Esophagus squamous epithelium (tissue), 5 donors: ENCODE measurements around the gene SEMA7A. TPM values are rescaled to one million over a fixed set of nuclear protein-coding genes. Genes with fewer than 3 reads are reported as not detected.

ENCODE experiments used
- DNase-seq: peaks from one replicate; lab custom pipeline; 2025; lab: John Stamatoyannopoulos, UW
- H3K27ac ChIP-seq, 4 donors: fragments of 200-600 bp; sonication (generic); one replicate each; pipeline ENCODE4 v1.5.1; 2016 to 2019; ENCODE audit warnings: mild to moderate bottlenecking in 1 of 4
- H3K27me3 ChIP-seq, 4 donors: fragments of 200-600 bp; sonication (generic); 1 replicate in 3 of 4; 2 replicates in 1 of 4; pipeline versions ENCODE4 v1.5.1 to v1.6.0; 2017 to 2021; ENCODE audit warnings: antibody characterized with exemption in 1 of 4
- H3K36me3 ChIP-seq, 3 donors: fragments of 200-600 bp; sonication (generic); one replicate each; pipeline ENCODE4 v1.5.1; 2016 to 2019
- H3K4me1 ChIP-seq, 3 donors: fragments of 200-600 bp; sonication (generic); one replicate each; pipeline ENCODE4 v1.5.1; 2017 to 2019
- H3K4me3 ChIP-seq, 4 donors: fragments of 200-600 bp; sonication (generic); 1 replicate in 3 of 4; 2 replicates in 1 of 4; pipeline ENCODE4 v1.5.1; 2016 to 2019; ENCODE audit warnings: mild to moderate bottlenecking in 2 of 4, moderate library complexity in 1 of 4
- H3K9me3 ChIP-seq, 3 donors: fragments of 200-600 bp; sonication (generic); one replicate each; pipeline ENCODE4 v1.5.1; 2016 to 2019
- POLR2A ChIP-seq, 4 donors: fragments of 450-650 bp; IDR thresholded peaks; one replicate each; pipeline ENCODE4 v1.6.1; 2017; ENCODE audit warnings: antibody characterized with exemption in 4 of 4, mild to moderate bottlenecking in 4 of 4, moderate library complexity in 3 of 4
- WGBS, 2 donors: methylation state at CpG; one replicate each; pipeline ENCODE4 v1.1.5; 2018; 5-methylcytosine and 5-hydroxymethylcytosine counted together
- intact Hi-C: fragments of 100-400 bp; cut with DNase I; formaldehyde crosslinking; loops from one replicate; pipeline ENCODE4 v1.15.0; 2022
- total RNA-seq, 4 donors: library from RNA; depleted of rRNA; stranded (reverse); fragments of >200 nt; gene quantifications; one replicate each; pipeline ENCODE4 v1.1.0, GENCODE V29; 2016
- TF ChIP-seq, protein P1 (sequence below), 6 experiments: fragments of 450-650 bp in 4 of 6; fragments of 200-600 bp in 2 of 6; sonication (generic) in 2 of 6; IDR thresholded peaks; one replicate each; pipeline ENCODE4 v1.5.1; 2016 to 2019; ENCODE audit warnings: antibody characterized with exemption in 6 of 6, mild to moderate bottlenecking in 4 of 6, moderate library complexity in 4 of 6
- donor health status: DM: yes; HTN: yes; CAD: no.

Gene SEMA7A
- total RNA-seq, 4 donors from 2014 or later = 1.2 to 7.5 (median 2.9) TPM

DNA sequence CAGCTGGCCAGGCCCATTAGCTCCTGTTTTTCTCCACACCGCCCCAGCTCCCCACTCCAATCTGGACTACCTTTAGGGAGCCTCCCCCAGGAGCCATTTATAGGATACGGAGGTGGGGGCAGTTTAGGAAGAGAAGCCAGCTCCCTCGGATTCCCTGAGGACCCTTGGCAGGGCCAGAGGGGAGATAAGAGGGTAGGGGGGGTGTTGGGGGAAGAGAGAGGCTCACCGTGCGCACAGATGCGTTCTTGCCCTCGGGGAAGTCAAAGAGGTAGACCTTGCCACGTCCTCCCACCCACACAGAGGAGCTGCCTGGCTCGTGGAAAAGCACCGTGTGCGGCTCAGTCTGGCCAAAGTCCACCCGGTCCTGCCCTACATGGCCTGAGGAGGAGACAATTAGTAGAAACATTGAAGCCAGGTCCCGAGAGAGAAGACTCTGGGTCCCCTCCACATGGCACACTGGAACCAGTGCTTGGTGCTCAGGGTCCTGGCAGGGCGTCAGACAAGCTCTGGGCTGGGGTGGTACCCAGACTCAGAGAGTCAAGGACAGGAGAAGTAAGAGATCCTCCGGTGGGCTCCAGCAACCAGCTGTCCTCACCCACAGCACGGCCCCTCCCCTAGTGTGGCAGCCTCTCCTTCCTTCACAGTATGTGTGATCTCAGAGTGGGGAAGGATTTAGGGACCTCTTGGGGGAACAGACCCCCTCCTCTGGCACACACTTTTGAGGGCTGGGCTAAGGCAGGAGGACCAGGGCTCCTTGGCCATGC lies 15.0 kb downstream of the SEMA7A start:
- DNase-seq = no peak
- peaks cover 0 to 12% (median 0%) of the 10 kb centered on the region in 3 donors for H3K4me1 ChIP-seq
- H3K27me3 ChIP-seq = no peaks in the 10 kb centered on the region
- no peak overlapping the region for H3K27ac ChIP-seq
- intact Hi-C loops = no loop called here
- WGBS, 2 donors = 46 to 63% methylated on average over 9 to 15 of the region's 16 CpGs
- H3K9me3 ChIP-seq = no peaks in the 10 kb centered on the region
- TF ChIP-seq, protein P1, sequence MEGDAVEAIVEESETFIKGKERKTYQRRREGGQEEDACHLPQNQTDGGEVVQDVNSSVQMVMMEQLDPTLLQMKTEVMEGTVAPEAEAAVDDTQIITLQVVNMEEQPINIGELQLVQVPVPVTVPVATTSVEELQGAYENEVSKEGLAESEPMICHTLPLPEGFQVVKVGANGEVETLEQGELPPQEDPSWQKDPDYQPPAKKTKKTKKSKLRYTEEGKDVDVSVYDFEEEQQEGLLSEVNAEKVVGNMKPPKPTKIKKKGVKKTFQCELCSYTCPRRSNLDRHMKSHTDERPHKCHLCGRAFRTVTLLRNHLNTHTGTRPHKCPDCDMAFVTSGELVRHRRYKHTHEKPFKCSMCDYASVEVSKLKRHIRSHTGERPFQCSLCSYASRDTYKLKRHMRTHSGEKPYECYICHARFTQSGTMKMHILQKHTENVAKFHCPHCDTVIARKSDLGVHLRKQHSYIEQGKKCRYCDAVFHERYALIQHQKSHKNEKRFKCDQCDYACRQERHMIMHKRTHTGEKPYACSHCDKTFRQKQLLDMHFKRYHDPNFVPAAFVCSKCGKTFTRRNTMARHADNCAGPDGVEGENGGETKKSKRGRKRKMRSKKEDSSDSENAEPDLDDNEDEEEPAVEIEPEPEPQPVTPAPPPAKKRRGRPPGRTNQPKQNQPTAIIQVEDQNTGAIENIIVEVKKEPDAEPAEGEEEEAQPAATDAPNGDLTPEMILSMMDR (IDR thresholded peaks at IDR 0.05) = no peak
- no peak for TF ChIP-seq POLR2A (IDR thresholded peaks at IDR 0.05)
- H3K4me3 ChIP-seq = no peak overlapping the region
- peaks cover 0 to 7% (median 0%) of the 10 kb centered on the region in 3 donors for H3K36me3 ChIP-seq

DNA sequence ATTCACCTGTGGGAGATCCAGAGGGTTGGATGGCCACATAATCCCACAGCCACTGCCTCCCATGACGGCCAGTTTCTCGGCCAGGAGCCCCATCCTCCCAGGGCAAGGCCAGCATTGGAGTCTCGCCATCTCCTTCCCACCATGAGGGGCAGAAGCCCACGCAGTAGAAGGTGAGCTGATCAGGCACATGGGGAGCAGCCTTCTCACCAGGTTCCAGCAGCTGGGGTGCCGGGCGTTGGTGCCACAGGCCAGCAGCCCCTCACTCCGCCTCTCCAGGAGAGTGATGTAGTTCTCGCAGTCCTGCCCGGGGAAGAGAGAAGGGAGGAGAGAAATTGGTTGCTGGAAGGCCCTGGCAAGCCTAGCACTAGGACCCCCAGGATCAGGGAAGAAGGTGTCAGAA lies 16.1 kb downstream of the SEMA7A start:
- DNase-seq = no peak
- no peak overlapping the region for H3K4me3 ChIP-seq
- no peak for TF ChIP-seq POLR2A (IDR thresholded peaks at IDR 0.05)
- TF ChIP-seq, protein P1 (IDR thresholded peaks at IDR 0.05) = no peak

DNA sequence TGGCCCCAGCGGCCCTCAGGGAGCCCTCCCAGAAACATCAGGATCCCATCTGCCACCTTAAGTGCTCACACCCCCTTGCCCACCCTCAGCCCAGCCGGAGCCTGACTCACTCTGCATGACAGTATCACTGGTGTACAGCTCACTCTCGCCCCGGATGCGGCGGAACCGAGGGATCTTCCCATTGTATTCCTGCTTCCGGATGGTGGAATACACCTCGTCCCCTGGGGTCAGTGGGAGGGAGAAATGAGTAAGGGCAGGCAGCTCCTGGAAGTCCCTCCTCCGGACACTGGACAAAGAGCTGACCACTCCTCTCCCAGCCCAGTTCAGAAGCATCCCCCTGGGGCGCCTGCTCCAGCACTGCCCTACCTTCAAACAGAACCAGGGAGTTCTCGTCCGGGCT lies 16.5 kb downstream of the SEMA7A start:
- Histone ChIP-seq H3K27me3 (no peaks in the 10 kb centered on the region), H3K36me3 (peaks cover 0 to 7% (median 0%) of the 10 kb centered on the region in 3 donors), H3K4me3 (no peak overlapping the region), H3K4me1 (peaks cover 0 to 12% (median 0%) of the 10 kb centered on the region in 3 donors), H3K9me3 (no peaks in the 10 kb centered on the region), H3K27ac (no peak overlapping the region)
- no peak for DNase-seq
- intact Hi-C loops = no loop called here
- TF ChIP-seq POLR2A (IDR thresholded peaks at IDR 0.05) = no peak
- TF ChIP-seq, protein P1 (IDR thresholded peaks at IDR 0.05) = no peak
- 80% methylated on average over 2 of the region's 13 CpGs; no CpG with 5 or more reads in 1 of the 2 donors for WGBS, 2 donors

More for the DNA sequence above, 16.1 kb downstream of the SEMA7A start:
- intact Hi-C loops = no loop called here
- H3K9me3 ChIP-seq = no peaks in the 10 kb centered on the region
- 70 to 100% methylated on average over 2 to 6 of the region's 9 CpGs for WGBS, 2 donors
- peaks cover 0 to 12% (median 0%) of the 10 kb centered on the region in 3 donors for H3K4me1 ChIP-seq
- H3K27me3 ChIP-seq = no peaks in the 10 kb centered on the region
- peaks cover 0 to 7% (median 0%) of the 10 kb centered on the region in 3 donors for H3K36me3 ChIP-seq
- no peak overlapping the region for H3K27ac ChIP-seq

DNA sequence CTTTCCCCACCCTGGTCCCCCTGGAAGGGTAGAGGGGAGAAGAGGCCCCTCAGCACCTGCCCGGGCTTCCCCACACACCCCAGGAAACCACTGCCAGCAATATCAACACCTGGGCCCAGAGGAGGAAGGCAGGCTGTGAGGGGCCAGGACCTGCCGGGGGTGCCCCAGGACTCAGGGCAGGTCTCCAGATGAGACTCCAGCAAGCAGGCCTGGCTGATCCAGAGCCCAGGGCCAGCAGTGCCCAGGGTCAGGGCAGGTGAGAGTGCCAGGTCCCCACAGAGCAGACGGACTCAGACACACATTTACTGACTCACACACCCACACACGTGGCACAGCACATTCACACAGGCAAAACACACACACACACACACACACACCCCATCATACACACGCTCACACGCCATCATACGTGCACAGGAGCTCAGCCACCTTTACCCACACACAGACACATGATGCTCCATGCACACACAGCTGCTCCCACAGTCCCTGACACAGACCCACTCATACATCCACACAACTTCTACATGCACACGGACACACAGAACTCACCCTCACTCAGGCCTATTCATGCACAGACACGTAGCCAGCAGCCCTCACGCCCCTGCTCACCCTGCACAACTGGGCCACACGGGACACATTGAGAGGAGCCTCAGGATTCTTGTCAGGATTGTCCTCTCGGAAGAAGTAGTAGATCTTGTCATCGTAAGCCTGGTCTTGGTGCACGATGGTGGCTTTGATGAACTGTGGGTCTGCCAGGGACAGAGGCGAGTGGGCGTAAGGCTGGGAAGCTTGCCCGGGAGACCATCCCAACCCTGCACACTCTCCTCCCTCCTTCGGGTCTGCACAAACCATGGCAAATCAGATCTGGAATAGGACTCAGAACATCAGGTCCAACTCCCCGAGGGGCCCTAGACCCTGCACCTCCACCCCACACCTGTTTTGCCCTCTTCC lies 17.5 kb downstream of the SEMA7A start:
- WGBS, 2 donors = 68 to 71% methylated on average over 14 of the region's 19 CpGs
- Histone ChIP-seq H3K9me3 (no peaks in the 10 kb centered on the region), H3K36me3 (peaks cover 0 to 7% (median 0%) of the 10 kb centered on the region in 3 donors), H3K4me3 (no peak overlapping the region), H3K27me3 (no peaks in the 10 kb centered on the region), H3K4me1 (peaks cover 0 to 12% (median 0%) of the 10 kb centered on the region in 3 donors), H3K27ac (no peak overlapping the region)
- intact Hi-C loops = no loop called here
- TF ChIP-seq POLR2A (IDR thresholded peaks at IDR 0.05) = no peak
- TF ChIP-seq, protein P1 (IDR thresholded peaks at IDR 0.05) = no peak
- DNase-seq = no peak
